T47D (cell line): ENCODE measurements around the gene ATP5PB.

ENCODE experiments used
- DNase-seq, 2 experiments: peaks; one replicate each; pipeline versions ENCODE4 v3.0.0 to v3.0.0-alpha.2; 2011 to 2012; ENCODE audit warnings: low read depth in 1 of 2, low spot score in 1 of 2
- JUND ChIP-seq: IDR thresholded peaks from 2 replicates; pipeline ENCODE4 v1.6.1; 2012; ENCODE audit warnings: low read depth
- in situ Hi-C: cut with HindIII; loops from 2 replicates; pipeline ENCODE4 v1.10.0; 2016; ENCODE audit warnings: low sequenced_read_pairs, low pct_unique_long_range_greater_than_20kb

ATP5PB gene

DNA sequence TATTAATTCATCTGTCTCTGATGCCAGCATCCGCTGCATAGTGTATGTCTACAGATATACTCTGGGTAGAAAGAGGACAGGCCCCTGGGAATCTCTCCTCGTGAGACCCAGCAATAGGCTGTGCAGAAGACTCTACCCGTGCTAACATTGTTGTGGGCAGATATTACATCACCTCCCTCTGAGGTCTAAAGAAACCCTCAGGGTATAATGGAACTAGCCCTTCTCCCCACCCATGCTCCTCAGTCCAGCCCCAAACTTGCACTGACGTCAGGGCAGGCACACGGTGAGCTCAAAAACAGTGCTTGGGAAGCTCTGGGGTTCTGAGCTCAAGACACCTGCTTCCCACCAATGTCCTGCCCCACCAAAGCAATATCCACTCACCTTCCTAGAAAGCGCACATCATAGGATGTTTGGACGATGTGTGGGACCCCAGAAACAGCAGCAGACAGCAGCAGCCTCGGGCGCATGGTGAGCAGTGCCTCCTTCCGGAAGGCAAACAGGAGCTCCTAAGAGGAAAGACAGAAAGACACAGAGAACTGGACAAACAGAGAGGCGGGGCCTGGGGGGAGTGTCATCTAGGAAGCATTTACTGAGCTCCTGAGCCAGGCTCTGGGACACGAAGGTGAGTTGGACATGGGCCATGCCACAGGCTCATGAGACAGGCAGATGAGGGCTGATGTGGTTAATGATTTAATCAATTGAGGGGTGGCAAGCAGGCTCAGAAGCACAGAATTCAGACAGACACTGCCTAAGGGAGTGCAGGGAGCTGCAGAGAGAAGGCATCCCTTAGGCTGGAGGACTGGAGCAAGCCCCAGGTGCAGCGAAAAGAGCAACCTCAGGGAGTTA is 26.5 kb upstream of the ATP5PB start:
- no peak for TF ChIP-seq JUND
- peak in 1 of 2 experiments; percentile 68 for DNase-seq
- in situ Hi-C loops: no loop called here

- DNase-seq: no peak
- in situ Hi-C loops: no loop called here
- no peak for TF ChIP-seq JUND
Measured at GRCh38 chr1:111424281-111424680, 25.0 kb upstream of the ATP5PB start.

- DNase-seq: no peak
- in situ Hi-C loops: no loop called here
- no peak for TF ChIP-seq JUND
Measured at GRCh38 chr1:111436726-111437125, 12.5 kb upstream of the ATP5PB start.

GRCh38 chr1:111439461-111440351 is 9.6 kb upstream of the ATP5PB start:
- no peak for TF ChIP-seq JUND
- in situ Hi-C loops: no loop called here
- DNase-seq: no peak

GRCh38 chr1:111441573-111442192 is 7.6 kb upstream of the ATP5PB start:
- in situ Hi-C loops: no loop called here
- peak in 1 of 2 experiments; percentile 44 for DNase-seq
- TF ChIP-seq JUND: no peak

DNA sequence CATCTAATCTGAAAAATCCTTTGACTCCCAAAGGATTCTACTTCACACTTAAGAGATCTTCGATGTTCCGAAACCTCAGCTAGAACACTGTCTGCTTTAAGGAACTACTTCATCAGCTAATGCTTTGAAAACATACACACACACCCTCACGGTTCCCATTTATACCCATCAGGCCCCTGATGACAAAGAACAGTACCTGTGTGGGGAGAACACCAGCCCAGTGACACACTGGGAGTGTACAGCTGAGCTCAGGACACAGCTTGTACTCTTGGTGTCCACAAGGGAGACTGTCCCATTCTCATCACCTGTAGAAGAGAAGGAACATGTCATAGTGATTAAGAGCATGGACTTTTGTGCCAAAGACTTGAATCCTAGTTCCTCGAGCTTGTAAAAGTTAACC is 6.8 kb upstream of the ATP5PB start:
- no peak for DNase-seq
- in situ Hi-C loops: no loop called here
- TF ChIP-seq JUND: no peak

DNA sequence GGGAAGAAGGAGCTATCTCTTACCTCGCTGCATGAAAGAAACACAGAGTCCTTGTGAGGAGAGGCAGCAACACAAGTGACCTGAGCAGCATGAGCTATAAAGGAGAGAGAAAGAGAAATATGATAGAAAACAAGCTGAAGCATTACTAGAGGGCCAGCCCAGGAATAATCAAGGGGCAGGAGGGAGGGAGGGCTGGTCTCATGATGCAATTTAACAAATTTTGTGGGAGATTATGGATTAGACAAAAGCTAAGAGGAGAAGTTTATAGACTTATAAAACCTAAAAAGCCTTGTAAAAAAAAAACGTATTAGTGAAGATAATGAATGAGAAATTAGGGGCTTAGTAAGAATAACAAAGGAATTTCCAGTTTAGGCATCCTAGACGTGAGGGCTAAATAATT is 5.2 kb upstream of the ATP5PB start:
- no peak for DNase-seq
- TF ChIP-seq JUND: no peak
- in situ Hi-C loops: no loop called here

DNA sequence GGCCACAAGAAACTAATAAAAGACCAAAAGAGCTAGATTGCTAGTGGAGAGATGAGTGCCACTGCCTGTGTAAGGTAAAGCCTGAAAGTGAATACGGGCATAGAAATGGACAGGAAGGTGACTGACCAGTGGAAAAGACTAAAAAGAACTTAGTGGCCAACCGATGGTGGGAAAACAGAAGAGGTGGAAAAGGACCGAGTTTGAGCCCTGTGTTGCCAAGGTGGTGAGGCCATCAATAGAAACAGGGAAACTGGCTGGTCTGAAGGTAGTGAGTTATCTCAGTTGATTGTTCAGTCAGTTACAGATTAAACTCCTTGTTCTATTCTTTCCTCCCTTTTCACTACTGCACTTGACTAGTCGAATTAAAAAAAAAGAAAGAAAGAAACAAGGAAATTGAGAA is 2.7 kb upstream of the ATP5PB start:
- no peak for TF ChIP-seq JUND
- no peak for DNase-seq
- in situ Hi-C loops: no loop called here

DNA sequence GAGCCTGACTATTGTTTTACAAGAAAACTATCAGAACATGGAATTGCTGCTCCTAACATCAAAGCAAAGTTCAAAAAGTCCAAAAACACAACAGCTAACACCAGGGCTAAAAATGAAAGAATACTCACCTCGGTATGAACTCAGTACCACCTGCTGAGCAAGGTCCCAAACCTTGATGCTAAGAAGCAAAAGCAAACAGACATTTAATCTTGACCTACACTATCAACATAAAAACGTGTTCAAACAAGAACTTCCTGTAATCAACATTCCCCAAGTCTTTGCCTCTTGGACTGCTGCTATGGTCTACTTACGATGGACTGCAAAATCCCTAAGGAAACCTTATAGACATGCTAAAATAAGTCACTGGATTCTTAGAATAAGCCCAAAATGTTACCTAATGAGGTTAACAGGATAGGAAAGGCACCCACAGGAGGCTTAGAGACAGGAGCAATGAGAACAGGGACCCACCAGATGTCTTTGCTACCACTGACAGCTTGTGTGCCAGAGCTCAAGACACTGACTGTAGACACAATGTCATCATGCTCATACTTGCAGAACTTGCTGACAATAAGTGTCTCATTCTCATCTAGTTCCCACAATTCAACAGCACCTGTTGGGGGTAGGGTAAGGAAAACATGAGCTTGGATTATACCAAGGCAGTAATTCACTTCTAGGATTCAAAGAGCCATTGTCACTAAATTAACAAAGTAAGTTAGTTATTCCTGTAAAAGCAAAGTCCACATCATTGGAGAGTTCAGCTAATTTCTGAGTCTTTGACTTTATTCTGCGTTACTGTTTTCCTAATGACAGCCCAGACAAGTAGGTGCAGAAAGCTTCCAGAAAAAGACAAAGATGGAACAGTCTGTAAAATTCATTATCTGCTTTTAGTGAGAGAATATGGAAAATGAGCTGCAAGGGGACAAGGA is 2.0 kb upstream of the ATP5PB start:
- in situ Hi-C loops: no loop called here
- no peak for TF ChIP-seq JUND
- peak in 1 of 2 experiments; percentile 26 for DNase-seq

- TF ChIP-seq JUND: no peak
- DNase-seq: no peak
- in situ Hi-C loops: no loop called here
Measured at GRCh38 chr1:111448482-111448917, 764 bp upstream of the ATP5PB start.

DNA sequence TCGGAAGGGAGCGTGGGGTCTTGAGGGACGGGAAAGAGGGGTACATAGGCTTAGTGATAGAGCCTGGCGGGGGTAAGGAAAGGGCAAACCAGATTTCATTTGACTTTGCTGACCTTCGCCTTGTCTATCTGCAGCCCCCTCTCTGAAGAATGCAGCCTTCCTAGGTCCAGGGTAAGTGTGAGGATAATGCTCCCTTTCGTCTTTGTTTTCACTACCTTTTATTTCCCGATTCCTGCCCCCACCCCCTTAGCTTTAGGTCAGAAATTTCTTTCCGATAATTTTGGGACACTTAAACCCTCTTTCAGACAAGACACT is 396 bp downstream of the ATP5PB start:
- no peak for TF ChIP-seq JUND
- in situ Hi-C loops: no loop called here
- no peak for DNase-seq

- TF ChIP-seq JUND: no peak
- in situ Hi-C loops: no loop called here
- DNase-seq: no peak
Measured at GRCh38 chr1:111450185-111450584, 921 bp downstream of the ATP5PB start.
